Left renal cortex interstitium (tissue), 4 donors: ENCODE data around the gene CDK5R1. TPM values are rescaled to one million over a fixed set of nuclear protein-coding genes. Genes with fewer than 3 reads are reported as not detected.

Source experiments
- polyA plus RNA-seq, 4 donors: library from polyadenylated mRNA; unstranded; fragments of 120-200 nt; gene quantifications; one replicate each; pipeline ENCODE4 v1.2.1, GENCODE V29; 2013; ENCODE audit not compliant: insufficient read length in 4 of 4

Gene CDK5R1
- polyA plus RNA-seq, 4 donors, result 4.2 to 5.7 (median 4.7) TPM

Other genes with a start within 250 kb of the CDK5R1 start
- gene RHBDL3, start 221.2 kb upstream of the CDK5R1 start, polyA plus RNA-seq, result 1 to 10 TPM; 1.2 to 1.8 (median 1.6) TPM
- gene C17orf75, start 144.8 kb upstream of the CDK5R1 start, polyA plus RNA-seq, result 10 to 100 TPM; 38.6 to 59.7 (median 42.8) TPM
- 100 to 1,000 TPM; 170 to 300 (median 246) TPM for gene ZNF207, start 136.8 kb upstream of the CDK5R1 start, polyA plus RNA-seq
- gene PSMD11, start 42.5 kb upstream of the CDK5R1 start, polyA plus RNA-seq, result 100 to 1,000 TPM in 1 of 4 donors, 10 to 100 TPM in 3; 95.7 to 107 (median 97.4) TPM